Right lobe of liver (tissue), 6 donors: ENCODE measurements around the gene AMBRA1. TPM values are rescaled to one million over a fixed set of nuclear protein-coding genes. Genes with fewer than 3 reads are reported as not detected.

Source experiments
- ATAC-seq, 4 donors: fragments of 200-7000 bp; cut with Tn5 transposase; one replicate each; pipeline ENCODE4 v1.9.1; 2020; ENCODE audit warnings: mild to moderate bottlenecking in 4 of 4, moderate library complexity in 4 of 4
- DNase-seq, 3 donors: peaks; one replicate each; pipeline ENCODE4 v3.0.0-alpha.2; 2020
- H3K27ac ChIP-seq, 3 donors: fragments of 200-600 bp; one replicate each; pipeline ENCODE4 v1.8.0; 2022
- H3K27me3 ChIP-seq, 2 donors: fragments of 200-600 bp; one replicate each; pipeline ENCODE4 v1.8.0; 2022
- H3K36me3 ChIP-seq, 4 donors: fragments of 200-600 bp; sonication (generic) in 1 of 4; one replicate each; pipeline versions ENCODE4 v1.5.1 to v1.8.0; 2017 to 2022; ENCODE audit warnings: control low read depth in 1 of 4
- H3K4me1 ChIP-seq, 4 donors: fragments of 200-600 bp; sonication (generic) in 1 of 4; one replicate each; pipeline versions ENCODE4 v1.5.1 to v1.8.0; 2017 to 2022; ENCODE audit warnings: control low read depth in 1 of 4
- H3K4me3 ChIP-seq, 3 donors: fragments of 200-600 bp; one replicate each; pipeline ENCODE4 v1.8.0; 2022
- H3K9me3 ChIP-seq, 4 donors: fragments of 200-600 bp; sonication (generic) in 1 of 4; one replicate each; pipeline versions ENCODE4 v1.5.1 to v1.8.0; 2017 to 2022; ENCODE audit warnings: control low read depth in 1 of 4
- POLR2A ChIP-seq: fragments of 450-650 bp; IDR thresholded peaks from one replicate; pipeline ENCODE4 v1.6.1; 2017; ENCODE audit warnings: antibody characterized with exemption, mild to moderate bottlenecking
- WGBS: methylation state at CpG from one replicate; pipeline ENCODE4 v1.1.6; 2018; ENCODE audit warnings: low coverage, low lambda C conversion rate; ENCODE audit not compliant: insufficient coverage; ENCODE audit errors: missing lambda C conversion rate; 5-methylcytosine and 5-hydroxymethylcytosine counted together
- intact Hi-C, 2 donors: fragments of 100-400 bp; cut with DNase I; formaldehyde crosslinking; loops; one replicate each; pipeline versions ENCODE4 v1.11.2 to v1.14.1; 2022
- total RNA-seq, 6 experiments: library from RNA; depleted of rRNA in 2 of 6; stranded (reverse); fragments of >200 nt in 2 of 6; fragmentation: NEBNext Ultra II Directional in 3 of 6; extraction: Animal tissue kit (Norgen Biotek cat#: 25700) in 3 of 6; gene quantifications; one replicate each; pipeline versions ENCODE4 v1.1.0 to v1.2.4, GENCODE V29; 2016 to 2023
- TF ChIP-seq, protein P1 (sequence below), 4 donors: fragments of 200-600 bp in 3 of 4; fragments of 450-650 bp in 1 of 4; IDR thresholded peaks; one replicate each; pipeline versions ENCODE4 v1.5.1 to v1.8.0; 2016 to 2022; ENCODE audit warnings: antibody characterized with exemption in 4 of 4, mild to moderate bottlenecking in 2 of 4
- donor health status: DM: no; HTN: yes; CAD: no.
- donor health status: DM: no; HTN: no; CAD: no.
- donor health status: DM: no; HTN: no; CAD: no.
- donor health status: DM: no; HTN: yes; CAD: no.
- donor health status: DM: no; HTN: yes; CAD: no.

The AMBRA1 gene
- total RNA-seq, 6 experiments from 2014 or later = 11.0 to 15.7 (median 13.6) TPM

DNA sequence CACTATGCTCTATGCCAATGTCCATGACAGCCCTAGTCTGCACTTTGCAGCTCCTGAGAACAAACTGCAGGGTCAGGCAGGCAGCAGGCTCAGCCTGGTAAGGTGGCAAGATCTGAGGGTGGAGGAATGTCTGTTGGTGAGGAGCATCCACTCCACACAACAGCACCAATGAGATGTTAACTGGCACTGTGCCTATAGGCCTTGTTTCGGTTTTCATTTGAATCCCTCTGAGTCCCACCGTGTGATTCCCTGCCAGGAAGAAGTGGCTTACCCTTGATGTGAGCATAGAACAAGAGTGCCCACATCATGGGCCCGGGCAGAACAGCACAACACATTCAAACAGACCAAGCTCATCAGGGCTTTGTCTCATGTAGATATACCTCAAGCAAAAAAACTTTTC lies 158.1 kb downstream of the AMBRA1 start:
- Histone ChIP-seq H3K4me3 (no peak overlapping the region), H3K36me3 (peaks cover 0 to 26% (median 11%) of the 10 kb centered on the region in 4 donors), H3K4me1 (no peaks in the 10 kb centered on the region), H3K9me3 (no peaks in the 10 kb centered on the region), H3K27ac (no peak overlapping the region), H3K27me3 (no peaks in the 10 kb centered on the region)
- TF ChIP-seq, protein P1, sequence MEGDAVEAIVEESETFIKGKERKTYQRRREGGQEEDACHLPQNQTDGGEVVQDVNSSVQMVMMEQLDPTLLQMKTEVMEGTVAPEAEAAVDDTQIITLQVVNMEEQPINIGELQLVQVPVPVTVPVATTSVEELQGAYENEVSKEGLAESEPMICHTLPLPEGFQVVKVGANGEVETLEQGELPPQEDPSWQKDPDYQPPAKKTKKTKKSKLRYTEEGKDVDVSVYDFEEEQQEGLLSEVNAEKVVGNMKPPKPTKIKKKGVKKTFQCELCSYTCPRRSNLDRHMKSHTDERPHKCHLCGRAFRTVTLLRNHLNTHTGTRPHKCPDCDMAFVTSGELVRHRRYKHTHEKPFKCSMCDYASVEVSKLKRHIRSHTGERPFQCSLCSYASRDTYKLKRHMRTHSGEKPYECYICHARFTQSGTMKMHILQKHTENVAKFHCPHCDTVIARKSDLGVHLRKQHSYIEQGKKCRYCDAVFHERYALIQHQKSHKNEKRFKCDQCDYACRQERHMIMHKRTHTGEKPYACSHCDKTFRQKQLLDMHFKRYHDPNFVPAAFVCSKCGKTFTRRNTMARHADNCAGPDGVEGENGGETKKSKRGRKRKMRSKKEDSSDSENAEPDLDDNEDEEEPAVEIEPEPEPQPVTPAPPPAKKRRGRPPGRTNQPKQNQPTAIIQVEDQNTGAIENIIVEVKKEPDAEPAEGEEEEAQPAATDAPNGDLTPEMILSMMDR (IDR thresholded peaks at IDR 0.05) = no peak
- no peak for TF ChIP-seq POLR2A
- DNase-seq (no peak), ATAC-seq (no peak)
- intact Hi-C loops = no loop called here
- WGBS = 86% methylated on average over 1 of the region's 3 CpGs

DNA sequence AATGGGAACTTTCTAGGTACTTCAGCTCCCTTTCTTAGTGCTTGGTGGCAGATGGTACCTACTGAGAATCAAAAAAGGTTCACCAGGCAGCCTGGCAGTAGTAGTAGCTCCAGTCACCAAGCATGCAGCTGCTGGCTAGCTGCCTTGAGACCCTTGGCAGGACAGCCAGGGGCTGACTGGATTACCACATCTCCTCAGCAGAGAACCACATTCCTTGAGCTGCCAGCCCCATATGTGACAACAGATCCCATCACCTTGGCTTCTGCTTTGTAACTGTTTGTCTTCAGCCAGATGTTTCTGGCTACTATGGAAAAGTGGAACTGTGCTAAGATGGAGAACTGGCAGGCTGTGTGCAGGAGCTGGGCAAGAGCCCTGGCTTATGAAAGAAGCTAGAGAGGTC lies 162.6 kb downstream of the AMBRA1 start:
- intact Hi-C loops = no loop called here
- H3K27me3 ChIP-seq = no peaks in the 10 kb centered on the region
- H3K4me1 ChIP-seq = no peaks in the 10 kb centered on the region
- H3K27ac ChIP-seq = no peak overlapping the region
- DNase-seq = no peak
- H3K4me3 ChIP-seq = no peak overlapping the region
- no peak for ATAC-seq
- peaks cover 0 to 26% (median 11%) of the 10 kb centered on the region in 4 donors for H3K36me3 ChIP-seq
- H3K9me3 ChIP-seq = no peaks in the 10 kb centered on the region
- TF ChIP-seq, protein P1 (IDR thresholded peaks at IDR 0.05) = no peak
- TF ChIP-seq POLR2A = no peak

GRCh38 chr11:46429717-46430116 lies 164.1 kb downstream of the AMBRA1 start:
- peaks cover 0 to 26% (median 11%) of the 10 kb centered on the region in 4 donors for H3K36me3 ChIP-seq
- no peaks in the 10 kb centered on the region for H3K4me1 ChIP-seq
- no peaks in the 10 kb centered on the region for H3K9me3 ChIP-seq
- TF ChIP-seq, protein P1 (IDR thresholded peaks at IDR 0.05) = no peak
- no peak for TF ChIP-seq POLR2A
- ATAC-seq = no peak
- H3K27ac ChIP-seq = no peak overlapping the region
- no peak for DNase-seq
- 94% methylated on average over 3 of the region's 3 CpGs for WGBS
- intact Hi-C loops = no loop called here
- no peaks in the 10 kb centered on the region for H3K27me3 ChIP-seq
- no peak overlapping the region for H3K4me3 ChIP-seq

DNA sequence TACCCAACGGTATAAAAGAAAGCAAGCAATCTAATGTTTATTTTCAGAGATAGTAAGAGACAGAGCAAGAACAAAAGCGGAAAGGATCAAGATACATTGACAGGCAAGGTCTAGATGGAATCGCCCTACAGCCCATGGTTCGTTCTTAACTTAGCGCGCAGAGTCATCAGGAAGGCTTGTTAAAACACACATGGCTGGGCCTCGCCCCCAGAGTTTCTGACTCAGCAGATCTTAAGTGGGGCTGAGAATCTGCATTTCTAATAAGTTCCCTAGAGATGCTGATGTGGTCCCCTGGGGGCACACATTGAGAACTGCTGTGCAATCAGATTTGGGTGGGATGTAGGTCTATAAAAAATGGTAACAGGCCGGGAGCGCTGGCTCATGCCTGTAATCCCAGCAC lies 166.5 kb downstream of the AMBRA1 start:
- Histone ChIP-seq H3K4me3 (no peak overlapping the region), H3K9me3 (no peaks in the 10 kb centered on the region), H3K4me1 (no peaks in the 10 kb centered on the region), H3K27me3 (no peaks in the 10 kb centered on the region), H3K27ac (no peak overlapping the region), H3K36me3 (peaks cover 0 to 10% (median 2%) of the 10 kb centered on the region in 4 donors)
- DNase-seq (no peak), ATAC-seq (no peak)
- intact Hi-C loops = no loop called here
- TF ChIP-seq, protein P1 (IDR thresholded peaks at IDR 0.05) = no peak
- no peak for TF ChIP-seq POLR2A
- 88% methylated on average over 8 of the region's 9 CpGs for WGBS
